HepG2 (cell line): ENCODE results near the gene LSS. TPM values are rescaled to one million over a fixed set of nuclear protein-coding genes. Genes with fewer than 3 reads are reported as not detected.
A peak's percentile ranks its signal among the peaks of the same experiment; 100 is the strongest.

Experiments
- ADNP ChIP-seq: sonication (generic); formaldehyde crosslinking; IDR thresholded peaks from 2 replicates; pipeline ENCODE4 v1.4.0; 2020; ENCODE audit warnings: missing genetic modification reagents
- AGO1 ChIP-seq: fragments of 200-400 bp; formaldehyde crosslinking; IDR thresholded peaks from 2 replicates; pipeline ENCODE4 v1.6.1; 2017; ENCODE audit warnings: mild to moderate bottlenecking, low read depth, low read length, moderate library complexity; ENCODE audit not compliant: poor library complexity, severe bottlenecking
- AKAP8 ChIP-seq: sonication (generic); formaldehyde crosslinking; IDR thresholded peaks from 2 replicates; pipeline ENCODE4 v1.5.1; 2020; ENCODE audit warnings: mild to moderate bottlenecking, missing genetic modification reagents
- ERF ChIP-seq: IDR thresholded peaks from 2 replicates; pipeline ENCODE4 v1.6.1; 2018; ENCODE audit warnings: missing biosample characterization, missing genetic modification reagents
- ETV5 ChIP-seq: IDR thresholded peaks from 2 replicates; pipeline ENCODE4 v1.6.1; 2018; ENCODE audit warnings: missing biosample characterization, missing genetic modification reagents, inconsistent platforms, borderline replicate concordance
- FLYWCH1 ChIP-seq: sonication (generic); formaldehyde crosslinking; IDR thresholded peaks from 2 replicates; pipeline ENCODE4 v1.8.1; 2023; ENCODE audit warnings: mild to moderate bottlenecking, missing genetic modification reagents
- FOSL2 ChIP-seq: sonication (generic); formaldehyde crosslinking; IDR thresholded peaks from 2 replicates; pipeline ENCODE4 v1.4.0; 2020; ENCODE audit warnings: missing genetic modification reagents
- GFI1 ChIP-seq: sonication (generic); formaldehyde crosslinking; IDR thresholded peaks from 2 replicates; pipeline ENCODE4 v1.5.0; 2020; ENCODE audit warnings: missing genetic modification reagents, mild to moderate bottlenecking, borderline replicate concordance
- HMGA1 ChIP-seq: sonication (generic); formaldehyde crosslinking; conservative IDR thresholded peaks from 2 replicates; pipeline ENCODE4 v1.4.0; 2020; ENCODE audit warnings: missing genetic modification reagents
- KDM2A ChIP-seq: sonication (generic); formaldehyde crosslinking; IDR thresholded peaks from 2 replicates; pipeline ENCODE4 v1.4.0; 2020; ENCODE audit warnings: low read depth, missing genetic modification reagents, borderline replicate concordance
- POGZ ChIP-seq: sonication (generic); formaldehyde crosslinking; IDR thresholded peaks from 2 replicates; pipeline ENCODE4 v1.4.0; 2020; ENCODE audit warnings: mild to moderate bottlenecking, missing genetic modification reagents
- POLR2G ChIP-seq: fragments of 200-400 bp; formaldehyde crosslinking; IDR thresholded peaks from 2 replicates; pipeline ENCODE4 v1.6.1; 2018; ENCODE audit warnings: mild to moderate bottlenecking, low read depth, low read length, moderate library complexity
- RARA ChIP-seq: IDR thresholded peaks from 2 replicates; pipeline ENCODE4 v1.6.1; 2016; ENCODE audit warnings: missing genetic modification reagents, missing compliant biosample characterization
- RCOR2 ChIP-seq: IDR thresholded peaks from 2 replicates; pipeline ENCODE4 v1.6.1; 2016; ENCODE audit warnings: missing biosample characterization, missing genetic modification reagents
- RFX1 ChIP-seq: fragments of 450-650 bp; IDR thresholded peaks from 2 replicates; pipeline ENCODE4 v1.6.1; 2017
- SAFB2 ChIP-seq: sonication (generic); formaldehyde crosslinking; IDR thresholded peaks from 2 replicates; pipeline ENCODE4 v1.5.1; 2020; ENCODE audit warnings: missing genetic modification reagents, low read depth, mild to moderate bottlenecking, borderline replicate concordance
- SKI ChIP-seq: fragments of 450-650 bp; IDR thresholded peaks from one replicate; pipeline ENCODE4 v1.6.1; 2018; ENCODE audit warnings: mild to moderate bottlenecking; ENCODE audit not compliant: partially characterized antibody
- SMYD3 ChIP-seq: sonication (generic); formaldehyde crosslinking; IDR thresholded peaks from 2 replicates; pipeline ENCODE4 v1.8.1; 2023; ENCODE audit warnings: mild to moderate bottlenecking, missing genetic modification reagents
- ZNF143 ChIP-seq: sonication (generic); formaldehyde crosslinking; IDR thresholded peaks from 2 replicates; pipeline ENCODE4 v1.4.0; 2020; ENCODE audit warnings: missing genetic modification reagents
- ZNF431 ChIP-seq: sonication (generic); formaldehyde crosslinking; IDR thresholded peaks from 2 replicates; pipeline ENCODE4 v1.9.0; 2022; ENCODE audit warnings: missing genetic modification reagents, low read depth, mild to moderate bottlenecking, borderline replicate concordance
- ZNF777 ChIP-seq: sonication (generic); formaldehyde crosslinking; IDR thresholded peaks from 2 replicates; pipeline ENCODE4 v1.4.0; 2020; ENCODE audit warnings: missing genetic modification reagents
- polyA plus RNA-seq, 8 experiments: library from polyadenylated mRNA; depleted of rRNA in 3 of 8; stranded (reverse) in 7 of 8; unstranded in 1 of 8; fragments of >200 nt; fragmentation: Illumina TruSeq in 4 of 8; extraction: Trizol in 4 of 8; gene quantifications; 2 replicates each; pipeline versions ENCODE4 v1.2.1 to v1.2.3, GENCODE V29; 2011 to 2016; ENCODE audit warnings: low read depth in 4 of 8, missing spikeins in 1 of 8, mixed read lengths in 1 of 8; ENCODE audit not compliant: insufficient read depth in 1 of 8
- total RNA-seq, 5 experiments: library from RNA; depleted of rRNA; stranded (reverse); fragments of >200 nt; fragmentation: Illumina TruSeq; extraction: Trizol; gene quantifications; 2 replicates each; pipeline ENCODE4 v1.2.3, GENCODE V29; 2016; ENCODE audit warnings: low read depth in 1 of 5
- TF ChIP-seq, protein P1 (sequence below): fragments of 450-650 bp; IDR thresholded peaks from 2 replicates; pipeline ENCODE4 v1.6.1; 2017
- TF ChIP-seq, protein P2 (sequence below): sonication (generic); formaldehyde crosslinking; IDR thresholded peaks from 2 replicates; pipeline ENCODE4 v1.4.0; 2020; ENCODE audit warnings: missing genetic modification reagents, borderline replicate concordance
- TF ChIP-seq, protein P3 (sequence below): sonication (generic); formaldehyde crosslinking; IDR thresholded peaks from 2 replicates; pipeline ENCODE4 v1.9.0; 2021; ENCODE audit warnings: missing genetic modification reagents, borderline replicate concordance
- TF ChIP-seq, protein P4 (sequence below): sonication (generic); formaldehyde crosslinking; IDR thresholded peaks from 2 replicates; pipeline ENCODE4 v1.4.0; 2020; ENCODE audit warnings: low read depth, mild to moderate bottlenecking, missing genetic modification reagents
- TF ChIP-seq, protein P5 (sequence below): sonication (generic); formaldehyde crosslinking; IDR thresholded peaks from 2 replicates; pipeline ENCODE4 v1.8.0; 2022; ENCODE audit warnings: missing genetic modification reagents, low read depth, mild to moderate bottlenecking, borderline replicate concordance

Gene LSS
- total and polyA plus RNA-seq, 2 of the 13 experiments (the other 11 are each of a cell fraction or from before 2014, with no cell fraction given) = 72.6 to 113 TPM

DNA sequence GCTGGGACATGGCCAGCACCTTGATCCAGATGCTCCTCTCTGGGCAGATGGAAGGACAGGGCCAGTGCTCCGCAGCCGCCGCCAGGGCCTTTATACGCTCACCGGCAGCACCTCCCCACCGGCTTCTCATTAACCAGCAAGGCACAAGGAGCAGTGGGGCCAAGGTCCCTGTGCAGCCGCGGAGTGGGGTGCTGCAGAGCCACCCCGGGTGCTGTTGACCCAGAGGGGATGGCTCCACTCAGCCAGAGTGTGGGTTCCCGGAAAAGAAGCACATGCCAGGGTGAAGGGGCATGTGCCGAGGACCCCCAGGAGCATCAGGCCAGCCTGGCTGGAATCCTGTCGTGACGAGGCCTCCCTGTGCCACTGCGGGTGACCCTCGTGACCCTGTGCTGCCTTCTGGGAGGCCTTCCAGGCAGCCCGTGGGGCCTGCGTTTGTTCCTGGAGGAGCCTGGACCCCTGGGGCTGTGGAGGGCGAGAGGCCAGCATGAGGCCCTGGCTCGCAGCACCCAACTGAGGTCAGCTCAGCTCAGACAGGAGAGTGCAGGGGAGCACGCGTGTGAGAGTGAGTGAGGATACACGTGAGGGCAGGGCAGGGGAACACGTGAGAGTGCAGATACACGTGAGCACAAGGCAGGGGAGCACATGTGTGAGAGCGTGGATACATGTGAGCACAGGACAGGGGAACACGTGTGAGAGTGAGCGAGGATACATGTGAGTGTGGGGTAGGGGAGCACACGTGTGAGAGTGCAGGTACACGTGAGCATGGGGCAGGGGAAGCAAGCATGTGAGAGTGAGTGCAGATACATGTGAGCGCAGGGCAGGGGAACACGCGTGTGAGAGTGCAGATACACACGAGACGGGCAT lies 72.8 kb downstream of the LSS start, which contains the start of gene FTCD (continued):
- TF ChIP-seq, protein P1, sequence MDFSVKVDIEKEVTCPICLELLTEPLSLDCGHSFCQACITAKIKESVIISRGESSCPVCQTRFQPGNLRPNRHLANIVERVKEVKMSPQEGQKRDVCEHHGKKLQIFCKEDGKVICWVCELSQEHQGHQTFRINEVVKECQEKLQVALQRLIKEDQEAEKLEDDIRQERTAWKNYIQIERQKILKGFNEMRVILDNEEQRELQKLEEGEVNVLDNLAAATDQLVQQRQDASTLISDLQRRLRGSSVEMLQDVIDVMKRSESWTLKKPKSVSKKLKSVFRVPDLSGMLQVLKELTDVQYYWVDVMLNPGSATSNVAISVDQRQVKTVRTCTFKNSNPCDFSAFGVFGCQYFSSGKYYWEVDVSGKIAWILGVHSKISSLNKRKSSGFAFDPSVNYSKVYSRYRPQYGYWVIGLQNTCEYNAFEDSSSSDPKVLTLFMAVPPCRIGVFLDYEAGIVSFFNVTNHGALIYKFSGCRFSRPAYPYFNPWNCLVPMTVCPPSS = no peak
- TF ChIP-seq, protein P2, sequence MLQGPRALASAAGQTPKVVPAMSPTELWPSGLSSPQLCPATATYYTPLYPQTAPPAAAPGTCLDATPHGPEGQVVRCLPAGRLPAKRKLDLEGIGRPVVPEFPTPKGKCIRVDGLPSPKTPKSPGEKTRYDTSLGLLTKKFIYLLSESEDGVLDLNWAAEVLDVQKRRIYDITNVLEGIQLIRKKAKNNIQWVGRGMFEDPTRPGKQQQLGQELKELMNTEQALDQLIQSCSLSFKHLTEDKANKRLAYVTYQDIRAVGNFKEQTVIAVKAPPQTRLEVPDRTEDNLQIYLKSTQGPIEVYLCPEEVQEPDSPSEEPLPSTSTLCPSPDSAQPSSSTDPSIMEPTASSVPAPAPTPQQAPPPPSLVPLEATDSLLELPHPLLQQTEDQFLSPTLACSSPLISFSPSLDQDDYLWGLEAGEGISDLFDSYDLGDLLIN = no peak
- no peak for TF ChIP-seq AGO1
- TF ChIP-seq, protein P3, sequence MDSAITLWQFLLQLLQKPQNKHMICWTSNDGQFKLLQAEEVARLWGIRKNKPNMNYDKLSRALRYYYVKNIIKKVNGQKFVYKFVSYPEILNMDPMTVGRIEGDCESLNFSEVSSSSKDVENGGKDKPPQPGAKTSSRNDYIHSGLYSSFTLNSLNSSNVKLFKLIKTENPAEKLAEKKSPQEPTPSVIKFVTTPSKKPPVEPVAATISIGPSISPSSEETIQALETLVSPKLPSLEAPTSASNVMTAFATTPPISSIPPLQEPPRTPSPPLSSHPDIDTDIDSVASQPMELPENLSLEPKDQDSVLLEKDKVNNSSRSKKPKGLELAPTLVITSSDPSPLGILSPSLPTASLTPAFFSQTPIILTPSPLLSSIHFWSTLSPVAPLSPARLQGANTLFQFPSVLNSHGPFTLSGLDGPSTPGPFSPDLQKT (CRISPR knock-in tag) = no peak
- TF ChIP-seq ERF (CRISPR knock-in tag) = 0 out of 2 replicates have a peak, but pooled peaks have one; percentile 28
- 0 out of 2 replicates have a peak, but pooled peaks have one; percentile 52 for TF ChIP-seq FLYWCH1 (CRISPR knock-in tag)
- peak; percentile 45; the same call in 1 of the 2 replicates for TF ChIP-seq ZNF777 (CRISPR knock-in tag)
- TF ChIP-seq ETV5 (CRISPR knock-in tag) = no peak
- TF ChIP-seq RCOR2 (CRISPR knock-in tag) = no peak
- TF ChIP-seq SMYD3 = no peak; the same call in 1 of the 2 replicates
- TF ChIP-seq SKI = peak; percentile 19
- TF ChIP-seq, protein P4, sequence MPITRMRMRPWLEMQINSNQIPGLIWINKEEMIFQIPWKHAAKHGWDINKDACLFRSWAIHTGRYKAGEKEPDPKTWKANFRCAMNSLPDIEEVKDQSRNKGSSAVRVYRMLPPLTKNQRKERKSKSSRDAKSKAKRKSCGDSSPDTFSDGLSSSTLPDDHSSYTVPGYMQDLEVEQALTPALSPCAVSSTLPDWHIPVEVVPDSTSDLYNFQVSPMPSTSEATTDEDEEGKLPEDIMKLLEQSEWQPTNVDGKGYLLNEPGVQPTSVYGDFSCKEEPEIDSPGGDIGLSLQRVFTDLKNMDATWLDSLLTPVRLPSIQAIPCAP (CRISPR knock-in tag) = no peak
- no peak; the same call in 1 of the 2 replicates for TF ChIP-seq AKAP8 (CRISPR knock-in tag)
- peak; percentile 51; the same call in 1 of the 2 replicates for TF ChIP-seq RARA
- peak; percentile 7; the same call in 1 of the 2 replicates for TF ChIP-seq FOSL2 (CRISPR knock-in tag)
- peak; percentile 60; the same call in 1 of the 2 replicates for TF ChIP-seq KDM2A (CRISPR knock-in tag)
- TF ChIP-seq ZNF143 = no peak
- TF ChIP-seq POLR2G = peak; percentile 99
- no peak; the same call in 1 of the 2 replicates for TF ChIP-seq SAFB2 (CRISPR knock-in tag)
- TF ChIP-seq RFX1 = no peak
- TF ChIP-seq HMGA1 = no peak
- TF ChIP-seq GFI1 (CRISPR knock-in tag) = no peak; the same call in 1 of the 2 replicates
- TF ChIP-seq, protein P5, sequence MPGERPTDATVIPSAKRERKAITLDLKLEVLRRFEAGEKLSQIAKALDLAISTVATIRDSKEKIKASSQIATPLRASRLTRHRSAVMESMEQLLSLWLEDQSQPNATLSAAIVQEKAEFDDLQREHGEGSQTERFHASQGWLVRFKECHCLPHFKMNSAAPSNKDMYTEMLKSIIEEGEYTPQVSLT = no peak
- TF ChIP-seq ZNF431 (CRISPR knock-in tag) = 0 out of 2 replicates have a peak, but pooled peaks have one; percentile 51
- no peak for TF ChIP-seq ADNP (CRISPR knock-in tag)
- TF ChIP-seq POGZ (CRISPR knock-in tag) = peak; percentile 11; the same call in 1 of the 2 replicates
